ENCODE results near the gene RNF126.
"Not testable (repeated sequence)": the region's sequence is repeated elsewhere in the genome, so short reads cannot be mapped to it uniquely, and the experiment has no call there.

RNF126 gene

GRCh38 chr19:686589-687297 lies 23.7 kb upstream of the RNF126 start:
- no peak for DNase-seq

- DNase-seq = no peak
These were observed 22.5 kb upstream of the RNF126 start for GRCh38 chr19:685454-685931.

- DNase-seq = no peak
These were observed 19.8 kb upstream of the RNF126 start for GRCh38 chr19:682678-683320.

- DNase-seq = peak in 7 of 56 donors; percentile 31 to 94 (median 84)
These were observed 18.3 kb upstream of the RNF126 start for GRCh38 chr19:681029-682019.

GRCh38 chr19:680287-681028 lies 17.4 kb upstream of the RNF126 start:
- peak; percentile 63 to 100 (median 98) for DNase-seq

GRCh38 chr19:679418-680286 lies 16.6 kb upstream of the RNF126 start:
- DNase-seq = peak in 33 of 56 donors; percentile 22 to 71 (median 47)

GRCh38 chr19:678791-679388 lies 15.9 kb upstream of the RNF126 start:
- DNase-seq = no peak

- DNase-seq = peak in 1 of 56 donors; percentile 43
These were observed 14.8 kb upstream of the RNF126 start for GRCh38 chr19:677601-678436.

- peak in 3 of 56 donors; percentile 10 to 43 (median 39) for DNase-seq
These were observed 14.2 kb upstream of the RNF126 start for GRCh38 chr19:677201-677600.

GRCh38 chr19:676339-677105 lies 13.5 kb upstream of the RNF126 start, which contains the start of gene FSTL3:
Gene FSTL3 (plus strand): TSS chr19:676392. CDS start chr19:676424, 32 bp downstream.
- peak in 1 of 56 donors; percentile 25 for DNase-seq

GRCh38 chr19:676007-676338 lies 13.0 kb upstream of the RNF126 start:
- no peak for DNase-seq

- peak in 14 of 56 donors; percentile 5 to 62 (median 20) for DNase-seq
These were observed 11.5 kb upstream of the RNF126 start for GRCh38 chr19:674282-675151.

GRCh38 chr19:670609-671075 lies 7.6 kb upstream of the RNF126 start:
- no peak for DNase-seq

- DNase-seq = not testable (repeated sequence)
These were observed 5.8 kb upstream of the RNF126 start for GRCh38 chr19:668675-669434.

- not testable (repeated sequence) for DNase-seq
These were observed 4.1 kb upstream of the RNF126 start for GRCh38 chr19:666985-667573.

Measured in nucleus accumbens (tissue), 56 donors.